ENCODE measurements around the gene DNAJC25. TPM values are rescaled to one million over a fixed set of nuclear protein-coding genes. Genes with fewer than 3 reads are reported as not detected.
A peak's percentile ranks its signal among the peaks of the same experiment; 100 is the strongest.
"Not testable (repeated sequence)": the region's sequence is repeated elsewhere in the genome, so short reads cannot be mapped to it uniquely, and the experiment has no call there.

The DNAJC25 gene
- total RNA-seq, 1 experiment from 2014 or later, result 10.2 TPM

GRCh38 chr9:111615928-111616327, 15.2 kb upstream of the DNAJC25 start:
- DNase-seq, result no peak
- no peak overlapping the region for H3K4me3 Mint-ChIP-seq (ENCODE audit: unreplicated experiment)
- no peaks in the 10 kb centered on the region for H3K27me3 ChIP-seq (replicated peaks; ENCODE audit: control insufficient read depth, insufficient read depth, low read length)
- BruUV-seq (replicated peaks), result no TSS peak
- no peaks in the 10 kb centered on the region for H3K36me3 ChIP-seq (ENCODE audit: control insufficient read depth, insufficient read depth, low read length)
- H3K27ac Mint-ChIP-seq (ENCODE audit: unreplicated experiment), result no peak overlapping the region
- no peak overlapping the region for H3K4me3 ChIP-seq (ENCODE audit: low read depth, low read length)
- H3K36me3 Mint-ChIP-seq (ENCODE audit: insufficient read depth, unreplicated experiment), result no peaks in the 10 kb centered on the region
- no peaks in the 10 kb centered on the region for H3K9me3 ChIP-seq
- H3K9me3 Mint-ChIP-seq (ENCODE audit: unreplicated experiment), result no peaks in the 10 kb centered on the region
- CTCF ChIA-PET, result no interaction called here
- no peak for TF ChIP-seq CTCF (IDR thresholded peaks at IDR 0.05; ENCODE audit: insufficient read depth in 1 of 2, low read depth in 1 of 2, low read length in 1 of 2, severe bottlenecking in 1 of 2, unreplicated experiment in 1 of 2)
- POLR2A ChIA-PET, result no interaction called here
- H3K4me1 Mint-ChIP-seq (ENCODE audit: low read depth, unreplicated experiment), result peaks cover 7% of the 10 kb centered on the region
- H3K4me1 ChIP-seq, result 0 out of 2 replicates have a peak, but pooled peaks cover 3% of the 10 kb centered on the region
- intact Hi-C loops (cut with micrococcal nuclease; ENCODE audit: unreplicated experiment), result no loop called here
- no peaks in the 10 kb centered on the region for H3K27me3 Mint-ChIP-seq (ENCODE audit: insufficient read depth, unreplicated experiment)

- DNase-seq; H3K27me3 Mint-ChIP-seq (ENCODE audit: insufficient read depth, unreplicated experiment); H3K4me3 ChIP-seq (ENCODE audit: low read depth, low read length); POLR2A ChIA-PET; H3K4me1 Mint-ChIP-seq (ENCODE audit: low read depth, unreplicated experiment); CTCF ChIA-PET; H3K27ac Mint-ChIP-seq (ENCODE audit: unreplicated experiment); H3K9me3 ChIP-seq; H3K36me3 Mint-ChIP-seq (ENCODE audit: insufficient read depth, unreplicated experiment); H3K9me3 Mint-ChIP-seq (ENCODE audit: unreplicated experiment); H3K4me3 Mint-ChIP-seq (ENCODE audit: unreplicated experiment); H3K27me3 ChIP-seq (replicated peaks; ENCODE audit: control insufficient read depth, insufficient read depth, low read length); H3K4me1 ChIP-seq; H3K36me3 ChIP-seq (ENCODE audit: control insufficient read depth, insufficient read depth, low read length); intact Hi-C loops (cut with micrococcal nuclease; ENCODE audit: unreplicated experiment); BruUV-seq (replicated peaks): not testable (repeated sequence)
Measured at GRCh38 chr9:111617349-111617748, 13.8 kb upstream of the DNAJC25 start.

- Mint-ChIP-seq H3K4me3 (ENCODE audit: unreplicated experiment) (no peak overlapping the region), H3K27ac (ENCODE audit: unreplicated experiment) (no peak overlapping the region), H3K27me3 (ENCODE audit: insufficient read depth, unreplicated experiment) (no peaks in the 10 kb centered on the region), H3K4me1 (ENCODE audit: low read depth, unreplicated experiment) (no peaks in the 10 kb centered on the region), H3K9me3 (ENCODE audit: unreplicated experiment) (no peaks in the 10 kb centered on the region), H3K36me3 (ENCODE audit: insufficient read depth, unreplicated experiment) (no peaks in the 10 kb centered on the region)
- Histone ChIP-seq H3K4me1 (no peaks in the 10 kb centered on the region), H3K9me3 (no peaks in the 10 kb centered on the region), H3K27me3 (replicated peaks; ENCODE audit: control insufficient read depth, insufficient read depth, low read length) (no peaks in the 10 kb centered on the region), H3K36me3 (ENCODE audit: control insufficient read depth, insufficient read depth, low read length) (no peaks in the 10 kb centered on the region), H3K4me3 (ENCODE audit: low read depth, low read length) (no peak overlapping the region)
- no TSS peak for BruUV-seq (replicated peaks)
- intact Hi-C loops (cut with micrococcal nuclease; ENCODE audit: unreplicated experiment), result loop anchor here (1.0 kb wide), 1 partner anchor 24 kb away; no protein-coding TSS in a partner anchor
- TF ChIP-seq CTCF (IDR thresholded peaks at IDR 0.05; ENCODE audit: insufficient read depth in 1 of 2, low read depth in 1 of 2, low read length in 1 of 2, severe bottlenecking in 1 of 2, unreplicated experiment in 1 of 2), result peak; percentile 75 to 94
- CTCF ChIA-PET, result interaction anchor here (0.6 to 2.3 kb wide), 4 partner anchors 9 to 263 kb away, joined by 3 to 26 read pairs (median 4); partner anchors contain the start of genes DNAJC25 and PTGR1
- peak; percentile 63 to 64 for DNase-seq
- POLR2A ChIA-PET, result interaction anchor here (1.0 kb wide), 1 partner anchor 23 kb away, joined by 3 read pairs; the partner anchor contains the start of gene PTGR1
Measured at GRCh38 chr9:111621895-111622480, 9.1 kb upstream of the DNAJC25 start.

All from Caco-2 (cell line).